ENCODE measurements around the gene PUS10.
"Not testable (repeated sequence)": the region's sequence is repeated elsewhere in the genome, so short reads cannot be mapped to it uniquely, and the experiment has no call there.

Gene PUS10

GRCh38 chr2:60948161-60948560 is 69.9 kb downstream of the PUS10 start:
- Histone ChIP-seq H3K36me3 (ENCODE audit: control insufficient read depth, low read depth, low read length) (no peaks in the 10 kb centered on the region), H3K9me3 (ENCODE audit: control insufficient read depth, low read depth, low read length) (no peaks in the 10 kb centered on the region), H3K4me1 (ENCODE audit: control insufficient read depth, low read depth, low read length) (no peaks in the 10 kb centered on the region), H3K9ac (ENCODE audit: low read length) (no peak overlapping the region), H3K27me3 (ENCODE audit: control insufficient read depth, insufficient read depth, low read length) (no peaks in the 10 kb centered on the region), H3K27ac (ENCODE audit: low read length) (no peak overlapping the region), H3K4me3 (ENCODE audit: low read length) (no peak overlapping the region)

- Histone ChIP-seq H3K9me3 (ENCODE audit: control insufficient read depth, low read depth, low read length) (no peaks in the 10 kb centered on the region), H3K9ac (ENCODE audit: low read length) (no peak overlapping the region), H3K27ac (ENCODE audit: low read length) (no peak overlapping the region), H3K27me3 (ENCODE audit: control insufficient read depth, insufficient read depth, low read length) (no peaks in the 10 kb centered on the region), H3K4me1 (ENCODE audit: control insufficient read depth, low read depth, low read length) (no peaks in the 10 kb centered on the region), H3K36me3 (ENCODE audit: control insufficient read depth, low read depth, low read length) (no peaks in the 10 kb centered on the region), H3K4me3 (ENCODE audit: low read length) (no peak overlapping the region)
These were observed 71.0 kb downstream of the PUS10 start for GRCh38 chr2:60947056-60947455.

- H3K9me3 ChIP-seq (ENCODE audit: control insufficient read depth, low read depth, low read length) = no peaks in the 10 kb centered on the region
- no peak overlapping the region for H3K9ac ChIP-seq (ENCODE audit: low read length)
- no peaks in the 10 kb centered on the region for H3K36me3 ChIP-seq (ENCODE audit: control insufficient read depth, low read depth, low read length)
- no peak overlapping the region for H3K27ac ChIP-seq (ENCODE audit: low read length)
- no peaks in the 10 kb centered on the region for H3K4me1 ChIP-seq (ENCODE audit: control insufficient read depth, low read depth, low read length)
- H3K4me3 ChIP-seq (ENCODE audit: low read length) = no peak overlapping the region
- H3K27me3 ChIP-seq (ENCODE audit: control insufficient read depth, insufficient read depth, low read length) = no peaks in the 10 kb centered on the region
These were observed 72.7 kb downstream of the PUS10 start for GRCh38 chr2:60945341-60945740.

GRCh38 chr2:60939622-60940021 is 78.4 kb downstream of the PUS10 start:
- no peaks in the 10 kb centered on the region for H3K27me3 ChIP-seq (ENCODE audit: control insufficient read depth, insufficient read depth, low read length)
- no peaks in the 10 kb centered on the region for H3K9me3 ChIP-seq (ENCODE audit: control insufficient read depth, low read depth, low read length)
- no peaks in the 10 kb centered on the region for H3K36me3 ChIP-seq (ENCODE audit: control insufficient read depth, low read depth, low read length)
- H3K4me3 ChIP-seq (ENCODE audit: low read length) = no peak overlapping the region
- no peaks in the 10 kb centered on the region for H3K4me1 ChIP-seq (ENCODE audit: control insufficient read depth, low read depth, low read length)
- no peak overlapping the region for H3K9ac ChIP-seq (ENCODE audit: low read length)
- no peak overlapping the region for H3K27ac ChIP-seq (ENCODE audit: low read length)

GRCh38 chr2:60938301-60938700 is 79.8 kb downstream of the PUS10 start:
- Histone ChIP-seq H3K4me1 (ENCODE audit: control insufficient read depth, low read depth, low read length) (no peaks in the 10 kb centered on the region), H3K4me3 (ENCODE audit: low read length) (no peak overlapping the region), H3K36me3 (ENCODE audit: control insufficient read depth, low read depth, low read length) (no peaks in the 10 kb centered on the region), H3K9ac (ENCODE audit: low read length) (no peak overlapping the region), H3K9me3 (ENCODE audit: control insufficient read depth, low read depth, low read length) (no peaks in the 10 kb centered on the region), H3K27ac (ENCODE audit: low read length) (no peak overlapping the region), H3K27me3 (ENCODE audit: control insufficient read depth, insufficient read depth, low read length) (no peaks in the 10 kb centered on the region)

- H3K27ac ChIP-seq (ENCODE audit: low read length) = no peak overlapping the region
- H3K4me1 ChIP-seq (ENCODE audit: control insufficient read depth, low read depth, low read length) = no peaks in the 10 kb centered on the region
- no peaks in the 10 kb centered on the region for H3K27me3 ChIP-seq (ENCODE audit: control insufficient read depth, insufficient read depth, low read length)
- H3K36me3 ChIP-seq (ENCODE audit: control insufficient read depth, low read depth, low read length) = no peaks in the 10 kb centered on the region
- H3K9me3 ChIP-seq (ENCODE audit: control insufficient read depth, low read depth, low read length) = no peaks in the 10 kb centered on the region
- H3K9ac ChIP-seq (ENCODE audit: low read length) = no peak overlapping the region
- no peak overlapping the region for H3K4me3 ChIP-seq (ENCODE audit: low read length)
These were observed 81.3 kb downstream of the PUS10 start for GRCh38 chr2:60936757-60937156.

- H3K27ac ChIP-seq (ENCODE audit: low read length) = no peak overlapping the region
- no peaks in the 10 kb centered on the region for H3K36me3 ChIP-seq (ENCODE audit: control insufficient read depth, low read depth, low read length)
- H3K9me3 ChIP-seq (ENCODE audit: control insufficient read depth, low read depth, low read length) = no peaks in the 10 kb centered on the region
- no peak overlapping the region for H3K4me3 ChIP-seq (ENCODE audit: low read length)
- H3K27me3 ChIP-seq (ENCODE audit: control insufficient read depth, insufficient read depth, low read length) = no peaks in the 10 kb centered on the region
- H3K9ac ChIP-seq (ENCODE audit: low read length) = no peak overlapping the region
- no peaks in the 10 kb centered on the region for H3K4me1 ChIP-seq (ENCODE audit: control insufficient read depth, low read depth, low read length)
These were observed 83.8 kb downstream of the PUS10 start for GRCh38 chr2:60934165-60934722.

GRCh38 chr2:60932954-60933353 is 85.1 kb downstream of the PUS10 start:
- no peak overlapping the region for H3K4me3 ChIP-seq (ENCODE audit: low read length)
- H3K9me3 ChIP-seq (ENCODE audit: control insufficient read depth, low read depth, low read length) = no peaks in the 10 kb centered on the region
- H3K36me3 ChIP-seq (ENCODE audit: control insufficient read depth, low read depth, low read length) = no peaks in the 10 kb centered on the region
- H3K27ac ChIP-seq (ENCODE audit: low read length) = no peak overlapping the region
- no peaks in the 10 kb centered on the region for H3K4me1 ChIP-seq (ENCODE audit: control insufficient read depth, low read depth, low read length)
- H3K9ac ChIP-seq (ENCODE audit: low read length) = no peak overlapping the region
- H3K27me3 ChIP-seq (ENCODE audit: control insufficient read depth, insufficient read depth, low read length) = no peaks in the 10 kb centered on the region

- H3K36me3 ChIP-seq (ENCODE audit: control insufficient read depth, low read depth, low read length); H3K4me3 ChIP-seq (ENCODE audit: low read length); H3K9me3 ChIP-seq (ENCODE audit: control insufficient read depth, low read depth, low read length); H3K27me3 ChIP-seq (ENCODE audit: control insufficient read depth, insufficient read depth, low read length); H3K9ac ChIP-seq (ENCODE audit: low read length); H3K27ac ChIP-seq (ENCODE audit: low read length); H3K4me1 ChIP-seq (ENCODE audit: control insufficient read depth, low read depth, low read length): not testable (repeated sequence)
These were observed 86.0 kb downstream of the PUS10 start for GRCh38 chr2:60932061-60932460.

- Histone ChIP-seq H3K36me3 (ENCODE audit: control insufficient read depth, low read depth, low read length) (no peaks in the 10 kb centered on the region), H3K27ac (ENCODE audit: low read length) (no peak overlapping the region)
These were observed 91.1 kb downstream of the PUS10 start for GRCh38 chr2:60926741-60927552.

GRCh38 chr2:60925994-60926740 is 91.9 kb downstream of the PUS10 start:
- H3K27ac ChIP-seq (ENCODE audit: low read length) = no peak overlapping the region
- H3K36me3 ChIP-seq (ENCODE audit: control insufficient read depth, low read depth, low read length) = no peaks in the 10 kb centered on the region
- H3K4me3 ChIP-seq (ENCODE audit: low read length) = no peak overlapping the region
- H3K4me1 ChIP-seq (ENCODE audit: control insufficient read depth, low read depth, low read length) = peaks cover 5% of the 10 kb centered on the region
- no peaks in the 10 kb centered on the region for H3K27me3 ChIP-seq (ENCODE audit: control insufficient read depth, insufficient read depth, low read length)
- no peak overlapping the region for H3K9ac ChIP-seq (ENCODE audit: low read length)
- H3K9me3 ChIP-seq (ENCODE audit: control insufficient read depth, low read depth, low read length) = no peaks in the 10 kb centered on the region

More at GRCh38 chr2:60926741-60927552, 91.1 kb downstream of the PUS10 start:
- Histone ChIP-seq H3K9ac (ENCODE audit: low read length) (no peak overlapping the region), H3K9me3 (ENCODE audit: control insufficient read depth, low read depth, low read length) (no peaks in the 10 kb centered on the region), H3K27me3 (ENCODE audit: control insufficient read depth, insufficient read depth, low read length) (no peaks in the 10 kb centered on the region), H3K4me3 (ENCODE audit: low read length) (no peak overlapping the region), H3K4me1 (ENCODE audit: control insufficient read depth, low read depth, low read length) (peaks cover 5% of the 10 kb centered on the region)

Data from iPS-18a (cell line).